T follicular helper cell (primary cell): ENCODE results near the gene BRCA2.
A peak's percentile ranks its signal among the peaks of the same experiment; 100 is the strongest.
"Not testable (repeated sequence)": the region's sequence is repeated elsewhere in the genome, so short reads cannot be mapped to it uniquely, and the experiment has no call there.

ENCODE experiments used
- DNase-seq: peaks from one replicate; pipeline ENCODE4 v3.0.0-alpha.2; 2020; ENCODE audit warnings: low read depth

Gene BRCA2

GRCh38 chr13:32309312-32310133 lies 5.8 kb upstream of the BRCA2 start:
- no peak for DNase-seq

DNA sequence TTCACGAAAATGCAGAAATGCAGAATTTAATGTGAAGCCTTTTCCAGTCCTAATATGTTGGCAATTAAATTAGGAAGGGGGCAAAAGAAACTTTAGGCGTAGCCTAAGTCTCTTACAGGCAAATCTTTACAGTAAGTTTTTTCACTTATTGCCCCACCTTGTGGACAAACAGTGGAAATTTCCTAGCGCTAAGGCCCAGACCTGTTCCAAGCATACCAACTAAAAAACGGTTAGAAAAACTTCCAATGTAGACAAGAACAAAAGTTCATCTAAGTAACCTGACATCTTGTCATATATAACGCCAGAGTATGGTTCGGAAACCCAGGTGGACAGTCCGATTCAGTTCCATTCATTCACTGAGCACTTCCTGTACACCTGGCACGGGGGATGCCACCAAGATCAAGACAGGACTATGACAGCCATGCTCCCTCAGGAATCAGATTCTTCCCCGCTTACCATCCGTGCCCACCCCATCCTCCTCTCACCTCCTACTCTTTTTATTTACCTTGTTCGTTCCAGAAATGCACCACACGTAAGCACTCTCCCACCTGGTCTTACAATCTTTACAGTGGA lies 5.1 kb upstream of the BRCA2 start:
- DNase-seq, result no peak

GRCh38 chr13:32311188-32311897 lies 4.0 kb upstream of the BRCA2 start:
- DNase-seq, result no peak

GRCh38 chr13:32314271-32315237 lies 754 bp upstream of the BRCA2 start:
- DNase-seq, result peak; percentile 31

GRCh38 chr13:32316028-32316339 lies 676 bp downstream of the BRCA2 start:
- DNase-seq, result no peak

DNA sequence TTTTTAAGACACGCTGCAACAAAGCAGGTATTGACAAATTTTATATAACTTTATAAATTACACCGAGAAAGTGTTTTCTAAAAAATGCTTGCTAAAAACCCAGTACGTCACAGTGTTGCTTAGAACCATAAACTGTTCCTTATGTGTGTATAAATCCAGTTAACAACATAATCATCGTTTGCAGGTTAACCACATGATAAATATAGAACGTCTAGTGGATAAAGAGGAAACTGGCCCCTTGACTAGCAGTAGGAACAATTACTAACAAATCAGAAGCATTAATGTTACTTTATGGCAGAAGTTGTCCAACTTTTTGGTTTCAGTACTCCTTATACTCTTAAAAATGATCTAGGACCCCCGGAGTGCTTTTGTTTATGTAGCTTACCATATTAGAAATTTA lies 1.2 kb downstream of the BRCA2 start:
- no peak for DNase-seq

- DNase-seq, result no peak
Observed at GRCh38 chr13:32317716-32318465, 2.6 kb downstream of the BRCA2 start.

- no peak for DNase-seq
Observed at GRCh38 chr13:32320528-32320927, 5.2 kb downstream of the BRCA2 start.

DNA sequence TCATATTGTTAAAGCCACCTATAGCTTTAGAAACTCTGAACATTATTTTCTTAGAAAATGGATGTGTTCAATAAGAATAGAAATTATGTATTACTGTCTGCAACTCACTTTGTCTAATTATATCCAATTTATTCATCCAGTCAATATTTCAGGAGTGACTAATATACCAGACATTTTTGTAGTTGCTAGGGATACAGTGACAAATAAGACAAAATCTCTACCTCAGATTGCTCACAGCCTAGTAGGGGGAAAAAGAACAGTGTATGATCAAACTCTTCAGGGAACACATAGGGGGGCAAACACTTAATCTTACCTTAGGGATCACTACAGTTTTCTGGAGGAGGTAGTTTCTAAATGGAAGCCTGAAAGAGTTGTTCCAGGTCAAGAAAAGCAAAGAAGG lies 8.6 kb downstream of the BRCA2 start:
- DNase-seq, result no peak

GRCh38 chr13:32330441-32330840 lies 15.1 kb downstream of the BRCA2 start:
- no peak for DNase-seq

GRCh38 chr13:32334671-32335070 lies 19.4 kb downstream of the BRCA2 start:
- DNase-seq, result no peak

DNA sequence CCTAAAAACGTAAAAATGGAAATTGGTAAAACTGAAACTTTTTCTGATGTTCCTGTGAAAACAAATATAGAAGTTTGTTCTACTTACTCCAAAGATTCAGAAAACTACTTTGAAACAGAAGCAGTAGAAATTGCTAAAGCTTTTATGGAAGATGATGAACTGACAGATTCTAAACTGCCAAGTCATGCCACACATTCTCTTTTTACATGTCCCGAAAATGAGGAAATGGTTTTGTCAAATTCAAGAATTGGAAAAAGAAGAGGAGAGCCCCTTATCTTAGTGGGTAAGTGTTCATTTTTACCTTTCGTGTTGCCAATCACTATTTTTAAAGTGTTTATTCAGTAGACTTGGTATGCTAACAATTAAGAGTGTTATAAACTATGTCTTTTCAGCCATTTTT lies 25.6 kb downstream of the BRCA2 start:
- DNase-seq, result no peak

DNA sequence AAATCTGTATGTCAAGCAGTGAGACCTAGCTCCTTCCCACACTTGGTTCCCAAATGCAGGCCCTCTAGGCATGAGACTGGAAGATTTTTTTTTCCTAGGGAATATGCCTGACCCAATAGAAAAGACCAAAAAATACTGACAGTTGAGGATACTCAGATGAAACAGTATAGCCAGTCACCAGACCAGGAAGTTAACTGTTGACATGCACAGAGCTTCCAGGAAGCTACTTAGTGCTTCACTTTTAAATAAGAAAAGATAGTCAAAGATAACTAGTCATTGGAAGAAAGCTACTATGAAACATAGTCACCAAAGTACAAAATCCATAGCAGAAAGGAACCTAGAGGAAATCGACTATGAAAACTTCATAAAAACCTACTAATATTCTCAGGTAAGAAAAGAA lies 32.3 kb downstream of the BRCA2 start:
- DNase-seq, result no peak

- not testable (repeated sequence) for DNase-seq
Observed at GRCh38 chr13:32350839-32351441, 35.6 kb downstream of the BRCA2 start.

- no peak for DNase-seq
Observed at GRCh38 chr13:32354040-32354439, 38.7 kb downstream of the BRCA2 start.

DNA sequence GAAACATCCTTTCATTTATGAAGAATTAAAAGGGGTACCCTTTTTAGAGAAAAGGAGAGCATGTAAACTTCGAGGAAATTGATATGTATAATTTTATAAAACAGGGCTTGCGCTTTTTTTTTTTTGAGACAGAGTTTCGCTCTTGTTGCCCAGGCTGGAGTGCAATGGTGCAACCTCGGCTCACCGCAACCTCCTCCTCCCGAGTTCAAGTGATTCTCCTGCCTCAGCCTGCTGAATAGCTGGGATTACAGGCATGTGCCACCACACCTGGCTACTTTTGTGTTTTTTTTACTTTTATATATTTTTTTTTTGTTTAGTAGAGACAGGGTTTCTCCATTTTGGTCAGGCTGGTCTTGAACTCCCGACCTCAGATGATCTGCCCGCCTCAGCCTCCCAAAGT lies 40.6 kb downstream of the BRCA2 start:
- DNase-seq, result not testable (repeated sequence)

DNA sequence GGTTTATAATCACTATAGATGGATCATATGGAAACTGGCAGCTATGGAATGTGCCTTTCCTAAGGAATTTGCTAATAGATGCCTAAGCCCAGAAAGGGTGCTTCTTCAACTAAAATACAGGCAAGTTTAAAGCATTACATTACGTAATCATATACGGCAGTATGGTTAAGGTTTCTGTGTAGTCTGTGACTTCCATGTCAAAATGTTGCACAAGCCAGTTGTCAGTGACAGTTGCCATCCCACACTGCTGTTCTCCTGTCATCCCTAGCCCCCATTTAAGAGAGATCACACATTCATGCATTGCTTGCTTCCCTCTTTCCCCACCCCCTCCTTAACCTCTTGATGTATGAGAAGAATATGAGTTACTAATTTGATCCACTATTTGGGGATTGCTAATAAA lies 47.3 kb downstream of the BRCA2 start:
- DNase-seq, result no peak

GRCh38 chr13:32370805-32371204 lies 55.5 kb downstream of the BRCA2 start:
- DNase-seq, result no peak

- DNase-seq, result no peak
Observed at GRCh38 chr13:32376642-32377415, 61.5 kb downstream of the BRCA2 start.

GRCh38 chr13:32378012-32378411 lies 62.7 kb downstream of the BRCA2 start:
- DNase-seq, result no peak
